H1 (cell line): ENCODE data around the gene USP12. TPM values are rescaled to one million over a fixed set of nuclear protein-coding genes. Genes with fewer than 3 reads are reported as not detected.

Experiments used
- CTCF ChIA-PET: fragments of 300-600 bp; sonication (Branson Sonifier 250); formaldehyde crosslinking; loops from one replicate; lab custom pipeline; 2021; ENCODE audit not compliant: partially characterized antibody; lab: Charles Lee
- POLR2A ChIA-PET: fragments of 300-600 bp; sonication (Branson Sonifier 250); formaldehyde crosslinking; loops from one replicate; lab custom pipeline; 2021; ENCODE audit warnings: inconsistent platforms; ENCODE audit not compliant: partially characterized antibody; lab: Charles Lee
- DNase-seq, 2 experiments: peaks; one replicate each; pipeline versions ENCODE4 v3.0.0 to v3.0.0-alpha.2; 2010 to 2022; ENCODE audit warnings: low spot score in 2 of 2, low read depth in 1 of 2, mixed read lengths in 1 of 2
- FAIRE-seq: peaks from 2 replicates; lab custom pipeline; 2011; peaks lifted over from hg19 to GRCh38; lab: Jason Lieb, UNC
- H2AFZ ChIP-seq: 2 replicates; pipeline ENCODE4 v1.8.1; 2012; ENCODE audit warnings: low read length, inconsistent platforms
- H2AK5ac ChIP-seq: 2 replicates; pipeline ENCODE4 v1.6.1; 2013; ENCODE audit warnings: low read depth, low read length
- H2BK120ac ChIP-seq: replicated peaks from 2 replicates; pipeline ENCODE3; 2013; ENCODE audit warnings: low read depth, low read length, inconsistent platforms
- H2BK12ac ChIP-seq: 2 replicates; pipeline ENCODE4 v1.6.1; 2013; ENCODE audit warnings: low read depth, low read length
- H2BK15ac ChIP-seq: 2 replicates; pipeline ENCODE4 v1.6.1; 2013; ENCODE audit warnings: low read length
- H2BK20ac ChIP-seq: 2 replicates; pipeline ENCODE4 v1.6.1; 2013; ENCODE audit warnings: low read length
- H2BK5ac ChIP-seq: 2 replicates; pipeline ENCODE4 v1.6.1; 2013; ENCODE audit warnings: low read depth, low read length
- H3K14ac ChIP-seq: 2 replicates; pipeline ENCODE4 v1.6.1; 2013; ENCODE audit warnings: inconsistent platforms; ENCODE audit not compliant: insufficient read length
- H3K18ac ChIP-seq: 2 replicates; pipeline ENCODE4 v1.6.1; 2013; ENCODE audit warnings: low read length; ENCODE audit errors: extremely low read depth
- H3K23ac ChIP-seq: 2 replicates; pipeline ENCODE4 v1.6.1; 2013; ENCODE audit warnings: inconsistent platforms; ENCODE audit not compliant: insufficient read length
- H3K23me2 ChIP-seq: 2 replicates; pipeline ENCODE4 v1.6.1; 2013; ENCODE audit warnings: low read depth, low read length
- H3K27ac ChIP-seq: 2 replicates; pipeline ENCODE4 v1.6.1; 2011; ENCODE audit warnings: low read depth, low read length, inconsistent platforms
- H3K27me3 ChIP-seq, 4 experiments: replicated peaks in 1 of 4; 1 replicate in 1 of 4; 2 replicates in 3 of 4; pipeline versions ENCODE4 v1.6.1 to v1.8.1; 2011 to 2013; ENCODE audit warnings: low read length in 3 of 4, mild to moderate bottlenecking in 3 of 4, inconsistent platforms in 2 of 4, mixed read lengths in 2 of 4, moderate library complexity in 1 of 4; ENCODE audit not compliant: control insufficient read depth in 3 of 4, insufficient read depth in 3 of 4; ENCODE audit errors: extremely low read depth in 1 of 4
- H3K36me3 ChIP-seq, 4 experiments: 2 replicates each; pipeline versions ENCODE4 v1.6.1 to v1.8.1; 2011 to 2013; ENCODE audit warnings: mild to moderate bottlenecking in 4 of 4, low read length in 3 of 4, moderate library complexity in 2 of 4, control low read depth in 1 of 4, inconsistent platforms in 1 of 4; ENCODE audit not compliant: insufficient read depth in 4 of 4, control insufficient read depth in 2 of 4
- H3K4ac ChIP-seq: replicated peaks from 2 replicates; pipeline ENCODE3; 2013; ENCODE audit warnings: low read length, low read depth, mixed read lengths, inconsistent platforms; ENCODE audit not compliant: insufficient read length
- H3K4me1 ChIP-seq, 4 experiments: replicated peaks in 1 of 4; 1 replicate in 1 of 4; 2 replicates in 3 of 4; pipeline versions ENCODE4 v1.6.1 to v1.8.1; 2011 to 2013; ENCODE audit warnings: low read length in 3 of 4, inconsistent platforms in 2 of 4, mixed read lengths in 1 of 4; ENCODE audit not compliant: insufficient read depth in 4 of 4, control insufficient read depth in 3 of 4
- H3K4me2 ChIP-seq, 2 experiments: 2 replicates each; pipeline versions ENCODE4 v1.6.1 to v1.8.1; 2011 to 2013; ENCODE audit warnings: low read depth in 2 of 2, low read length in 2 of 2, control low read depth in 1 of 2, inconsistent platforms in 1 of 2, mild to moderate bottlenecking in 1 of 2; ENCODE audit not compliant: insufficient read depth in 1 of 2
- H3K4me3 ChIP-seq, 4 experiments: fragments of 200-600, 300-600 bp in 1 of 4; sonication (generic), shearing (Covaris generic), sonication (Bioruptor Twin) in 1 of 4; 2 replicates each; pipeline versions ENCODE4 v1.5.1 to v1.8.1; 2011 to 2016; ENCODE audit warnings: low read length in 4 of 4, low read depth in 3 of 4, control low read depth in 2 of 4, inconsistent platforms in 2 of 4, mild to moderate bottlenecking in 2 of 4, mixed read lengths in 1 of 4, moderate library complexity in 1 of 4; ENCODE audit not compliant: insufficient read depth in 2 of 4; ENCODE audit errors: extremely low read depth in 1 of 4
- H3K56ac ChIP-seq: replicated peaks from 2 replicates; pipeline ENCODE3; 2013; ENCODE audit warnings: low read depth, mild to moderate bottlenecking, mixed read lengths, low read length, inconsistent platforms; ENCODE audit not compliant: insufficient read length
- H3K79me1 ChIP-seq: 2 replicates; pipeline ENCODE4 v1.6.1; 2013; ENCODE audit warnings: low read depth, low read length, control low read depth
- H3K79me2 ChIP-seq, 2 experiments: 2 replicates each; pipeline versions ENCODE4 v1.6.1 to v1.8.1; 2012 to 2013; ENCODE audit warnings: low read length in 2 of 2, mild to moderate bottlenecking in 2 of 2, inconsistent platforms in 1 of 2; ENCODE audit not compliant: insufficient read depth in 2 of 2, control insufficient read depth in 1 of 2
- H3K9ac ChIP-seq, 4 experiments: replicated peaks in 1 of 4; 1 replicate in 1 of 4; 2 replicates in 3 of 4; pipeline versions ENCODE4 v1.6.1 to v1.8.1; 2011 to 2013; ENCODE audit warnings: low read depth in 3 of 4, low read length in 3 of 4, control low read depth in 2 of 4, mild to moderate bottlenecking in 2 of 4, moderate library complexity in 2 of 4, inconsistent platforms in 1 of 4; ENCODE audit errors: extremely low read depth in 1 of 4
- H3K9me3 ChIP-seq, 2 experiments: 2 replicates each; pipeline versions ENCODE4 v1.6.1 to v1.8.1; 2012 to 2013; ENCODE audit warnings: mild to moderate bottlenecking in 2 of 2, moderate library complexity in 2 of 2, control low read depth in 1 of 2, inconsistent platforms in 1 of 2, low read depth in 1 of 2, low read length in 1 of 2, mixed read lengths in 1 of 2; ENCODE audit not compliant: insufficient read depth in 2 of 2
- H4K20me1 ChIP-seq, 2 experiments: replicated peaks in 1 of 2; 2 replicates each; pipeline versions ENCODE3 to v1.8.1; 2011 to 2013; ENCODE audit warnings: inconsistent platforms in 2 of 2, low read length in 2 of 2, mild to moderate bottlenecking in 1 of 2; ENCODE audit not compliant: insufficient read depth in 2 of 2, control insufficient read depth in 1 of 2
- H4K5ac ChIP-seq: 2 replicates; pipeline ENCODE4 v1.6.1; 2013; ENCODE audit warnings: low read length, low read depth, mixed read lengths, inconsistent platforms; ENCODE audit not compliant: insufficient read length
- H4K8ac ChIP-seq: 2 replicates; pipeline ENCODE4 v1.8.0; 2013; ENCODE audit warnings: mild to moderate bottlenecking, moderate library complexity, low read length, inconsistent platforms; ENCODE audit not compliant: insufficient read depth; ENCODE audit errors: extremely low read depth
- H4K91ac ChIP-seq: replicated peaks from 2 replicates; pipeline ENCODE3; 2013; ENCODE audit warnings: low read length, mixed read lengths, inconsistent platforms; ENCODE audit not compliant: insufficient read length
- CREB1 ChIP-seq: IDR thresholded peaks from 2 replicates; pipeline ENCODE4 v1.6.1; 2012; ENCODE audit warnings: inconsistent platforms
- FOSL1 ChIP-seq: IDR thresholded peaks from 2 replicates; pipeline ENCODE4 v1.6.1; 2011; ENCODE audit warnings: mild to moderate bottlenecking, low read depth, low read length, moderate library complexity; ENCODE audit not compliant: insufficient read depth
- GTF2F1 ChIP-seq: IDR thresholded peaks from 2 replicates; pipeline ENCODE4 v1.6.1; 2012; ENCODE audit warnings: low read depth, low read length, improper control_type of control experiment, borderline replicate concordance
- MAFK ChIP-seq: IDR thresholded peaks from 2 replicates; pipeline ENCODE4 v1.6.1; 2012; ENCODE audit warnings: low read depth, mild to moderate bottlenecking, improper control_type of control experiment, low read length
- RNF2 ChIP-seq: fragments of 200-900, 300-1000 bp; sonication (generic); IDR thresholded peaks from 2 replicates; pipeline ENCODE4 v1.7.1; 2016; ENCODE audit warnings: borderline replicate concordance, low read depth, mild to moderate bottlenecking, antibody characterized with exemption, low read length; ENCODE audit not compliant: poor library complexity, severe bottlenecking; ENCODE audit errors: missing control alignments
- SP2 ChIP-seq: IDR thresholded peaks from 2 replicates; pipeline ENCODE4 v1.6.1; 2012; ENCODE audit warnings: mild to moderate bottlenecking, low read length, inconsistent platforms
- SUZ12 ChIP-seq: fragments of 200-600 bp; sonication (generic); IDR thresholded peaks from 2 replicates; pipeline ENCODE4 v1.6.1; 2012; ENCODE audit warnings: mild to moderate bottlenecking, inconsistent platforms, low read length, moderate library complexity, mixed read lengths
- TBP ChIP-seq: IDR thresholded peaks from 2 replicates; pipeline ENCODE4 v1.6.1; 2011; ENCODE audit warnings: low read depth, low read length, improper control_type of control experiment
- WGBS, 2 experiments: shearing (Covaris generic) in 1 of 2; methylation state at CpG; one replicate each; pipeline versions ENCODE4 v1.1.6 to v1.1.7; 2013 to 2015; ENCODE audit warnings: low lambda C conversion rate in 2 of 2, mixed read lengths in 2 of 2, inconsistent platforms in 1 of 2, low coverage in 1 of 2, missing lambda C conversion rate in 1 of 2; ENCODE audit not compliant: insufficient replicate concordance in 2 of 2, insufficient coverage in 1 of 2, insufficient read length in 1 of 2; ENCODE audit errors: extremely low coverage in 1 of 2, missing lambda C conversion rate in 1 of 2; 5-methylcytosine and 5-hydroxymethylcytosine counted together
- polyA plus RNA-seq, 7 experiments: library from polyadenylated mRNA; depleted of rRNA in 3 of 7; stranded (reverse) in 5 of 7; unstranded in 2 of 7; fragments of >200 nt in 5 of 7; fragments of 200-250 nt in 2 of 7; gene quantifications; 1 replicate in 5 of 7; 2 replicates in 1 of 7; 4 replicates in 1 of 7; pipeline versions ENCODE4 v1.2.1 to v1.2.3, GENCODE V29; 2011 to 2013; ENCODE audit warnings: missing spikeins in 2 of 7, mixed read lengths in 2 of 7
- total RNA-seq: library from RNA; stranded (reverse); fragmentation: NEBNext Ultra II Directional; extraction: Animal tissue kit (Norgen Biotek cat#: 25700); gene quantifications from 2 replicates; pipeline ENCODE4 v1.2.1, GENCODE V29; 2021

USP12 gene
- total and polyA plus RNA-seq, 2 of the 8 experiments (the other 6 are each of a cell fraction or from before 2014, with no cell fraction given), result 4.0 to 30.0 TPM

DNA sequence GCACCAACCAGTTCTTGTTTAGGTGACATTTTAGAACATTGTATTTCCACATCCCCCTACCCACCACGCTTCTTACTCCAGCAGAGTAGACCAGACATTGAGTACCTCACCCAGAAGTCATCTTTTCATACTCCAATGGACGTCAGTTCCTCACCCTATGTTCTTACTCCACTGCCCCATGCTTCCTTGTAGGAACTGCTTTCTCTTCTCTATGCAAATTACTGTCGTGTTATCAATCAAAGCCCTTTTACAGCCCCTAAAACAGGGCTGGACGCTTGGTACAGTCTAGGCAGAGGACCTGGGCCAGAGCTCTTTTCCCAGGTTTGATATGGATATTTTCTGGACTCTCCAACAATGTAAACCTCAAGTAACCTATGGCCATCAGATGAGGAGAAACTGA, 58.2 kb downstream of the USP12 start:
- no peak overlapping the region for H4K91ac ChIP-seq
- no peaks in the 10 kb centered on the region for H3K23me2 ChIP-seq
- no peak overlapping the region for H3K23ac ChIP-seq
- H3K27me3 ChIP-seq, result no peaks in the 10 kb centered on the region
- CTCF ChIA-PET, result interaction anchor here (1.0 to 1.5 kb wide), 4 partner anchors 15 to 158 kb away, joined by 3 to 4 read pairs (median 3); no protein-coding TSS in a partner anchor
- no peak overlapping the region for H2BK20ac ChIP-seq
- H2BK15ac ChIP-seq, result no peak overlapping the region
- H2BK12ac ChIP-seq, result no peak overlapping the region
- no peak overlapping the region for H4K5ac ChIP-seq
- H4K20me1 ChIP-seq, result peaks cover 2 to 4% of the 10 kb centered on the region in 2 experiments
- POLR2A ChIA-PET, result interaction anchor here (0.9 kb wide), 1 partner anchor 18 kb away, joined by 3 read pairs; no protein-coding TSS in a partner anchor
- H3K9me3 ChIP-seq, result no peaks in the 10 kb centered on the region
- no peak overlapping the region for H3K9ac ChIP-seq
- H3K36me3 ChIP-seq, result no peaks in the 10 kb centered on the region; a peak in 1 of 8 replicates
- H4K8ac ChIP-seq, result no peak overlapping the region
- no peak overlapping the region for H3K4ac ChIP-seq
- H3K14ac ChIP-seq, result no peak overlapping the region
- no peak overlapping the region for H2AFZ ChIP-seq
- H3K18ac ChIP-seq, result no peak overlapping the region
- H3K79me1 ChIP-seq, result peaks cover 4% of the 10 kb centered on the region; the same call in 1 of the 2 replicates
- FAIRE-seq (no peak), DNase-seq (no peak)
- H2AK5ac ChIP-seq, result no peak overlapping the region
- H2BK5ac ChIP-seq, result no peak overlapping the region
- no peak overlapping the region for H3K4me3 ChIP-seq
- peaks cover 0 to 59% of the 10 kb centered on the region in 2 experiments; a peak in 3 of 4 replicates for H3K79me2 ChIP-seq
- H3K4me1 ChIP-seq, result peaks cover 0 to 4% (median 2%) of the 10 kb centered on the region in 4 experiments; a peak in 4 of 7 replicates
- H3K4me2 ChIP-seq, result no peak overlapping the region
- no peak overlapping the region for H3K56ac ChIP-seq
- no peak overlapping the region for H2BK120ac ChIP-seq
- no peak overlapping the region for H3K27ac ChIP-seq
- TF ChIP-seq RNF2, result no peak
- TF ChIP-seq CREB1, result no peak
- no peak for TF ChIP-seq SP2
- TF ChIP-seq TBP, result no peak
- no peak for TF ChIP-seq SUZ12
- TF ChIP-seq FOSL1, result no peak
- no peak for TF ChIP-seq GTF2F1
- TF ChIP-seq MAFK, result no peak
- TF ChIP-seq, all 59 proteins: peak for 0
- WGBS, 2 experiments, result 73% methylated on average over 4 of the region's 4 CpGs; no CpG with 5 or more reads in 1 of the 2 experiments
